ENCODE results near the gene ZNF366.

ZNF366 gene

GRCh38 chr5:72467461-72467860, 39.7 kb downstream of the ZNF366 start:
- DNase-seq (ENCODE audit: low read depth, low spot score), result no peak

GRCh38 chr5:72465601-72466563, 41.3 kb downstream of the ZNF366 start:
- DNase-seq (ENCODE audit: low read depth, low spot score), result no peak

- no peak for DNase-seq (ENCODE audit: low read depth, low spot score)
These were observed 42.1 kb downstream of the ZNF366 start for GRCh38 chr5:72465066-72465465.

- no peak for DNase-seq (ENCODE audit: low read depth, low spot score)
These were observed 43.1 kb downstream of the ZNF366 start for GRCh38 chr5:72464071-72464470.

- DNase-seq (ENCODE audit: low read depth, low spot score), result no peak
These were observed 43.7 kb downstream of the ZNF366 start for GRCh38 chr5:72463449-72464052.

- no peak for DNase-seq (ENCODE audit: low read depth, low spot score)
These were observed 46.8 kb downstream of the ZNF366 start for GRCh38 chr5:72460413-72460812.

GRCh38 chr5:72459913-72460312, 47.3 kb downstream of the ZNF366 start:
- DNase-seq (ENCODE audit: low read depth, low spot score), result no peak

GRCh38 chr5:72459089-72459661, 48.0 kb downstream of the ZNF366 start:
- no peak for DNase-seq (ENCODE audit: low read depth, low spot score)

- DNase-seq (ENCODE audit: low read depth, low spot score), result no peak
These were observed 48.8 kb downstream of the ZNF366 start for GRCh38 chr5:72458407-72458806.

- DNase-seq (ENCODE audit: low read depth, low spot score), result no peak
These were observed 49.7 kb downstream of the ZNF366 start for GRCh38 chr5:72457491-72457890.

- no peak for DNase-seq (ENCODE audit: low read depth, low spot score)
These were observed 50.7 kb downstream of the ZNF366 start for GRCh38 chr5:72456391-72457074.

- no peak for DNase-seq (ENCODE audit: low read depth, low spot score)
These were observed 51.7 kb downstream of the ZNF366 start for GRCh38 chr5:72455476-72455875.

- no peak for DNase-seq (ENCODE audit: low read depth, low spot score)
These were observed 52.2 kb downstream of the ZNF366 start for GRCh38 chr5:72454996-72455395.

GRCh38 chr5:72453246-72453775, 53.9 kb downstream of the ZNF366 start:
- DNase-seq (ENCODE audit: low read depth, low spot score), result no peak

GRCh38 chr5:72452515-72453245, 54.5 kb downstream of the ZNF366 start:
- no peak for DNase-seq (ENCODE audit: low read depth, low spot score)

GRCh38 chr5:72451741-72452505, 55.3 kb downstream of the ZNF366 start:
- no peak for DNase-seq (ENCODE audit: low read depth, low spot score)

- DNase-seq (ENCODE audit: low read depth, low spot score), result no peak
These were observed 58.8 kb downstream of the ZNF366 start for GRCh38 chr5:72448368-72448767.

- DNase-seq (ENCODE audit: low read depth, low spot score), result no peak
These were observed 59.5 kb downstream of the ZNF366 start for GRCh38 chr5:72447751-72448150.

GRCh38 chr5:72445969-72446368, 61.2 kb downstream of the ZNF366 start:
- no peak for DNase-seq (ENCODE audit: low read depth, low spot score)

- DNase-seq (ENCODE audit: low read depth, low spot score), result no peak
These were observed 63.3 kb downstream of the ZNF366 start for GRCh38 chr5:72443883-72444282.
